Anterior cingulate cortex (tissue), 58 donors: ENCODE results near the gene FBXO36.
"Not testable (repeated sequence)": the region's sequence is repeated elsewhere in the genome, so short reads cannot be mapped to it uniquely, and the experiment has no call there.

Source experiments
- DNase-seq, 58 donors: peaks; one replicate each; lab custom pipeline; 2025; lab: John Stamatoyannopoulos, UW

The FBXO36 gene

GRCh38 chr2:229955663-229956062 lies 33.4 kb downstream of the FBXO36 start:
- no peak for DNase-seq

- no peak for DNase-seq
Measured at GRCh38 chr2:229956491-229956890, 34.2 kb downstream of the FBXO36 start.

GRCh38 chr2:229963596-229963995 lies 41.3 kb downstream of the FBXO36 start:
- DNase-seq = not testable (repeated sequence)

GRCh38 chr2:229969921-229970320 lies 47.6 kb downstream of the FBXO36 start:
- DNase-seq = no peak

- DNase-seq = no peak
Measured at GRCh38 chr2:229970406-229970805, 48.1 kb downstream of the FBXO36 start.

- DNase-seq = no peak
Measured at GRCh38 chr2:229971298-229971790, 49.0 kb downstream of the FBXO36 start.

GRCh38 chr2:229974266-229974665 lies 52.0 kb downstream of the FBXO36 start:
- DNase-seq = no peak

GRCh38 chr2:229980431-229981184 lies 58.3 kb downstream of the FBXO36 start:
- peak in 52 of 58 donors; percentile 3 to 81 (median 26) for DNase-seq

GRCh38 chr2:229993236-229993635 lies 70.9 kb downstream of the FBXO36 start:
- DNase-seq = no peak

- DNase-seq = no peak
Measured at GRCh38 chr2:229996320-229996719, 74.0 kb downstream of the FBXO36 start.

- DNase-seq = no peak
Measured at GRCh38 chr2:229997565-229997964, 75.3 kb downstream of the FBXO36 start.

GRCh38 chr2:230000118-230000841 lies 78.0 kb downstream of the FBXO36 start:
- no peak for DNase-seq

GRCh38 chr2:230007931-230008707 lies 85.8 kb downstream of the FBXO36 start:
- peak in 56 of 58 donors; percentile 3 to 86 (median 40) for DNase-seq

GRCh38 chr2:230008708-230009066 lies 86.4 kb downstream of the FBXO36 start:
- DNase-seq = no peak

GRCh38 chr2:230010501-230010900 lies 88.2 kb downstream of the FBXO36 start:
- DNase-seq = no peak

GRCh38 chr2:230011617-230012016 lies 89.3 kb downstream of the FBXO36 start:
- no peak for DNase-seq

- no peak for DNase-seq
Measured at GRCh38 chr2:230012267-230012884, 90.1 kb downstream of the FBXO36 start.

- DNase-seq = no peak
Measured at GRCh38 chr2:230016844-230017243, 94.5 kb downstream of the FBXO36 start.

GRCh38 chr2:230018153-230018552 lies 95.8 kb downstream of the FBXO36 start:
- DNase-seq = no peak

GRCh38 chr2:230019742-230020141 lies 97.4 kb downstream of the FBXO36 start:
- no peak for DNase-seq

- DNase-seq = no peak
Measured at GRCh38 chr2:230023313-230023712, 101.0 kb downstream of the FBXO36 start.
